Measurements from ENCODE around the gene AKAP13. TPM values are rescaled to one million over a fixed set of nuclear protein-coding genes. Genes with fewer than 3 reads are reported as not detected.

AKAP13 gene
- total and polyA plus RNA-seq, 9 donors: 45.3 to 190 (median 98.6) TPM

DNA sequence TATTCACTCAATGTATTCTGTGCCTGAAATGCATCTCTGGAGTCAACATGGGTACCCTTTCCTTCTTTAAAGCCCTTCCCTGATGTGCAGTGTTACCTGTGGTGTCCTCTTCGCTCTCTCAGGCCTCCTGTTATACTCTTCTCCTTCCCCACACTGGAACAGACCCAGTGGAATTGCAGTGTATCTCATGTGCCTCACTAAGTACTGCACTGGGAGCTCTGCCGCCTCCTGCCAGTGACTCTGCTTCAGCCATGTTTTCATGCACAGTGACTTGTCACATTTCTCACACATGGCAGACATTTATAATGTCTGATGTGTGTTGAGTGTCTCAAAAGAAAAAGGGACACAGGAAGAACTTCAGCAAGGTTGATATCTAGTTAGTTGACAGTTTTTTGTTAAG, 223.3 kb downstream of the AKAP13 start:
- Histone ChIP-seq H3K4me1 (ENCODE audit: insufficient read depth) (no peaks in the 10 kb centered on the region), H3K4me3 (no peak overlapping the region), H3K9me3 (no peaks in the 10 kb centered on the region), H3K36me3 (no peaks in the 10 kb centered on the region), H3K27ac (no peak overlapping the region), H3K27me3 (no peaks in the 10 kb centered on the region)
- intact Hi-C loops (cut with DNase I): no loop called here
- 96 to 98% (median 97%) methylated on average over 2 of the region's 2 CpGs for WGBS, 3 donors
- no peak for DNase-seq
- TF ChIP-seq, protein P1, sequence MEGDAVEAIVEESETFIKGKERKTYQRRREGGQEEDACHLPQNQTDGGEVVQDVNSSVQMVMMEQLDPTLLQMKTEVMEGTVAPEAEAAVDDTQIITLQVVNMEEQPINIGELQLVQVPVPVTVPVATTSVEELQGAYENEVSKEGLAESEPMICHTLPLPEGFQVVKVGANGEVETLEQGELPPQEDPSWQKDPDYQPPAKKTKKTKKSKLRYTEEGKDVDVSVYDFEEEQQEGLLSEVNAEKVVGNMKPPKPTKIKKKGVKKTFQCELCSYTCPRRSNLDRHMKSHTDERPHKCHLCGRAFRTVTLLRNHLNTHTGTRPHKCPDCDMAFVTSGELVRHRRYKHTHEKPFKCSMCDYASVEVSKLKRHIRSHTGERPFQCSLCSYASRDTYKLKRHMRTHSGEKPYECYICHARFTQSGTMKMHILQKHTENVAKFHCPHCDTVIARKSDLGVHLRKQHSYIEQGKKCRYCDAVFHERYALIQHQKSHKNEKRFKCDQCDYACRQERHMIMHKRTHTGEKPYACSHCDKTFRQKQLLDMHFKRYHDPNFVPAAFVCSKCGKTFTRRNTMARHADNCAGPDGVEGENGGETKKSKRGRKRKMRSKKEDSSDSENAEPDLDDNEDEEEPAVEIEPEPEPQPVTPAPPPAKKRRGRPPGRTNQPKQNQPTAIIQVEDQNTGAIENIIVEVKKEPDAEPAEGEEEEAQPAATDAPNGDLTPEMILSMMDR (IDR thresholded peaks at IDR 0.05): no peak
- no peak for TF ChIP-seq EP300 (IDR thresholded peaks at IDR 0.05)
- TF ChIP-seq POLR2A (IDR thresholded peaks at IDR 0.05): no peak

DNA sequence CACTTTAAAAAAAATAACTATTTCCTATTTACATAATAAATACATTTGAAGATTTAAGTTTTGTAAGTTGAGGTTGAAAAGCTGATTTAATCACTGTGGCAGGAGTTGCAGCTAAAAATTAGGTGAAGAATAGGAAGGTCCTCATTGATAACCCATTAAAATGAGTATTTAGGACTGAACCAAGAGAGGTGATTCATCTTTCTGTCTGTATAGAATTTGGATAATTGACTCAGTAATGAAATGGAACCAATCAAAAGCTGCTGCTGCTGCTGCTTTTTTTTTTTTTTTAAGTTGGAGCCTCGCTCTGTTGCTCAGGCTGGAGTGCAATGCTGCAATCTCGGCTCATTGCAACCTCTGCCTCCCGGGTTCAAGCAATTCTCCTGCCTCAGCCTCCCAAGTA, 223.8 kb downstream of the AKAP13 start:
- WGBS, 3 donors: 96 to 99% (median 96%) methylated on average over 3 of the region's 3 CpGs
- TF ChIP-seq POLR2A (IDR thresholded peaks at IDR 0.05) (no peak), EP300 (IDR thresholded peaks at IDR 0.05) (no peak)
- TF ChIP-seq, protein P1 (IDR thresholded peaks at IDR 0.05): no peak
- no peak for DNase-seq
- no peak overlapping the region for H3K4me3 ChIP-seq
- no peaks in the 10 kb centered on the region for H3K4me1 ChIP-seq (ENCODE audit: insufficient read depth)
- H3K9me3 ChIP-seq: no peaks in the 10 kb centered on the region
- H3K36me3 ChIP-seq: no peaks in the 10 kb centered on the region
- no peaks in the 10 kb centered on the region for H3K27me3 ChIP-seq
- intact Hi-C loops (cut with DNase I): no loop called here
- H3K27ac ChIP-seq: no peak overlapping the region

DNA sequence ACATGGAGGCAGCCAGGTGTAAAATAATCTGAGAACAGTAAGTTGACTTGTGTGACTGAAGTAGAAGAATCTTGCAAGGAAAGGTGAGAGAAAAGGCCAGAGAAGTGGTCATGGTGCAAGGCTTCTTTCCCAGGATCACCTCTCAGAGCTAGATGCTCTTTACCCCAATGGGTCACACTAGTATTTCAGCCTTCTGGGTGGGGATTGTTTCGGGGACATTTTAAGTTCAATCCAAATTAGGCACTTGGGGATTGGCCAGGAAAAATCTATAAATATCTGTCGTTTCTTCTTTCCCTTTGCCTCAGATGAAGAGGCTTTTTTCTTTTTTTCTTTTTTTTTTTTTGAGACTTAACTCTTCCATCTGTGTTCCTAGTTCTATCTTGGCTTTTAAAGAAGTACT, 226.3 kb downstream of the AKAP13 start:
- no peaks in the 10 kb centered on the region for H3K9me3 ChIP-seq
- no peaks in the 10 kb centered on the region for H3K27me3 ChIP-seq
- no peak for TF ChIP-seq POLR2A (IDR thresholded peaks at IDR 0.05)
- TF ChIP-seq EP300 (IDR thresholded peaks at IDR 0.05): no peak
- TF ChIP-seq, protein P1 (IDR thresholded peaks at IDR 0.05): no peak
- no peak for DNase-seq
- H3K4me1 ChIP-seq (ENCODE audit: insufficient read depth): no peaks in the 10 kb centered on the region
- WGBS, 3 donors: 33 to 52% (median 44%) methylated on average over 2 of the region's 2 CpGs
- H3K36me3 ChIP-seq: no peaks in the 10 kb centered on the region
- H3K27ac ChIP-seq: no peak overlapping the region
- no peak overlapping the region for H3K4me3 ChIP-seq
- intact Hi-C loops (cut with DNase I): no loop called here

- DNase-seq: no peak
- H3K9me3 ChIP-seq: no peaks in the 10 kb centered on the region
- H3K27ac ChIP-seq: no peak overlapping the region
- H3K4me3 ChIP-seq: no peak overlapping the region
- TF ChIP-seq, protein P1 (IDR thresholded peaks at IDR 0.05): no peak
- TF ChIP-seq EP300 (IDR thresholded peaks at IDR 0.05) (no peak), POLR2A (IDR thresholded peaks at IDR 0.05) (no peak)
- H3K4me1 ChIP-seq (ENCODE audit: insufficient read depth): no peaks in the 10 kb centered on the region
- no peaks in the 10 kb centered on the region for H3K36me3 ChIP-seq
- WGBS, 3 donors: 41 to 55% (median 42%) methylated on average over 2 of the region's 2 CpGs
- intact Hi-C loops (cut with DNase I): no loop called here
- H3K27me3 ChIP-seq: no peaks in the 10 kb centered on the region
Measured at GRCh38 chr15:85607141-85607806, 226.9 kb downstream of the AKAP13 start.

Measured in ovary (tissue), 9 donors.